HG02973 (cell line): ENCODE data around the gene CYP26C1.

Source experiments
- ATAC-seq: cut with Tn5 transposase; IDR thresholded peaks from one replicate; pipeline ENCODE4 v1.9.1; 2021; ENCODE audit warnings: moderate library complexity; ENCODE audit not compliant: unreplicated experiment

CYP26C1 gene

GRCh38 chr10:93059975-93060886, at the start of gene CYP26C1:
TSS of gene CYP26C1 (plus strand) at chr10:93060798. CDS start at chr10:93061264, 466 bp downstream.
- ATAC-seq, result no peak

GRCh38 chr10:93015722-93016121, 44.9 kb upstream of the CYP26C1 start:
- no peak for ATAC-seq

GRCh38 chr10:93023013-93023650, 37.5 kb upstream of the CYP26C1 start:
- no peak for ATAC-seq

GRCh38 chr10:93026072-93026471, 34.5 kb upstream of the CYP26C1 start:
- ATAC-seq, result no peak

GRCh38 chr10:93027508-93027907, 33.1 kb upstream of the CYP26C1 start:
- no peak for ATAC-seq

GRCh38 chr10:93028883-93029282, 31.7 kb upstream of the CYP26C1 start:
- no peak for ATAC-seq

- no peak for ATAC-seq
These were observed 30.2 kb upstream of the CYP26C1 start for GRCh38 chr10:93030409-93030808.

- no peak for ATAC-seq
These were observed 28.3 kb upstream of the CYP26C1 start for GRCh38 chr10:93032105-93032808.

- no peak for ATAC-seq
These were observed 27.8 kb upstream of the CYP26C1 start for GRCh38 chr10:93032809-93033137.

- ATAC-seq, result no peak
These were observed 26.2 kb upstream of the CYP26C1 start for GRCh38 chr10:93034426-93034825.

GRCh38 chr10:93039110-93039509, 21.5 kb upstream of the CYP26C1 start:
- no peak for ATAC-seq

- no peak for ATAC-seq
These were observed 20.9 kb upstream of the CYP26C1 start for GRCh38 chr10:93039721-93040120.

- no peak for ATAC-seq
These were observed 6.1 kb upstream of the CYP26C1 start for GRCh38 chr10:93054486-93054885.

GRCh38 chr10:93058139-93058538, 2.5 kb upstream of the CYP26C1 start:
- ATAC-seq, result no peak

- ATAC-seq, result no peak
These were observed 442 bp downstream of the CYP26C1 start for GRCh38 chr10:93060887-93061593.

GRCh38 chr10:93061594-93062513, 1.3 kb downstream of the CYP26C1 start:
- no peak for ATAC-seq

- no peak for ATAC-seq
These were observed 2.0 kb downstream of the CYP26C1 start for GRCh38 chr10:93062514-93063143.

GRCh38 chr10:93063144-93063976, 2.8 kb downstream of the CYP26C1 start:
- no peak for ATAC-seq
